OCI-LY1 (cell line): ENCODE data around the gene F5.

Source experiments
- EZH2 ChIP-seq: fragments of 200-600 bp; sonication (generic), shearing (Covaris generic); IDR thresholded peaks from 2 replicates; pipeline ENCODE4 v1.8.0; 2017; ENCODE audit warnings: borderline replicate concordance, mixed run types, mild to moderate bottlenecking, antibody characterized with exemption, low read length, moderate library complexity, mixed read lengths
- TF ChIP-seq, protein P1 (sequence below): fragments of 200-600 bp; sonication (generic), shearing (Covaris generic); IDR thresholded peaks from 2 replicates; pipeline ENCODE4 v1.5.1; 2017; ENCODE audit warnings: mild to moderate bottlenecking, antibody characterized with exemption, low read length, moderate library complexity, mixed read lengths

DNA sequence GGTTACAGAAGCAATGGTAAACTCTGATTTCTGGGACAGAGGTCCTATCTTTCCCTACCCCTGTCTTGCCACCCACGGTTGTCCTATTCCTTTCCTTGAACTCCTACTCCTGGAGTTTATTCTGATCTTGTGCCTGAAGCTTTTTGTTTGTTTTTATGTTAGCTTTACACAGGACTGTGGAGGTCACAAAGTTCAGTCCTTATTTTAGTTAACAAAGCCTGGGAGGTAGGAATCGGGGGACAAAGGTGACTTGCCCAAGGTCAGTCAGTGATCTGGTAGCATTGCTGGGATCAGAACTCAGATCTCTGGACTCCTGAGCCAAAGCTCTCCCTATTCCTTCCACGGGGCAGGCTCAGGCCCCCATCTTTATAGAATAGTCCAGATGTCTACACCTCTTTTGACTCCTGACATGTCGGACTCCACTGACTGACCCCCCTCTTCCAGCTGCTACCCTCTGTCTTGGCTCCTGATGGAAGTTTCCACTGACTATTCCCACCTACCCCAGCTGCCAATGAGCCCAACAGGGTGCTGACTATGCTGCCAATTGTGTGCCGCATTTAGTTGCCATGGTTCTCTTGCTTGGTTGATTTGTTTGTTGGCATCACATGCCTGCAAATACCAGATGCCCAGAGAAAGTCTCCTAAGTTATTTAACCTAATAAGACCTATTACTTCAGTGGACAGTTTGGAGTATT, 9.9 kb downstream of the F5 start:
- TF ChIP-seq, protein P1, sequence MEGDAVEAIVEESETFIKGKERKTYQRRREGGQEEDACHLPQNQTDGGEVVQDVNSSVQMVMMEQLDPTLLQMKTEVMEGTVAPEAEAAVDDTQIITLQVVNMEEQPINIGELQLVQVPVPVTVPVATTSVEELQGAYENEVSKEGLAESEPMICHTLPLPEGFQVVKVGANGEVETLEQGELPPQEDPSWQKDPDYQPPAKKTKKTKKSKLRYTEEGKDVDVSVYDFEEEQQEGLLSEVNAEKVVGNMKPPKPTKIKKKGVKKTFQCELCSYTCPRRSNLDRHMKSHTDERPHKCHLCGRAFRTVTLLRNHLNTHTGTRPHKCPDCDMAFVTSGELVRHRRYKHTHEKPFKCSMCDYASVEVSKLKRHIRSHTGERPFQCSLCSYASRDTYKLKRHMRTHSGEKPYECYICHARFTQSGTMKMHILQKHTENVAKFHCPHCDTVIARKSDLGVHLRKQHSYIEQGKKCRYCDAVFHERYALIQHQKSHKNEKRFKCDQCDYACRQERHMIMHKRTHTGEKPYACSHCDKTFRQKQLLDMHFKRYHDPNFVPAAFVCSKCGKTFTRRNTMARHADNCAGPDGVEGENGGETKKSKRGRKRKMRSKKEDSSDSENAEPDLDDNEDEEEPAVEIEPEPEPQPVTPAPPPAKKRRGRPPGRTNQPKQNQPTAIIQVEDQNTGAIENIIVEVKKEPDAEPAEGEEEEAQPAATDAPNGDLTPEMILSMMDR, result no peak
- TF ChIP-seq EZH2, result no peak
